Nasal cavity respiratory epithelium epithelial cell of viscerocranial mucosa (primary cell): ENCODE measurements around the gene RAB3A. TPM values are rescaled to one million over a fixed set of nuclear protein-coding genes. Genes with fewer than 3 reads are reported as not detected.

Experiments
- total RNA-seq: library from RNA; depleted of rRNA; stranded (reverse); fragments of >200 nt; gene quantifications from 2 replicates; pipeline ENCODE4 v1.2.3, GENCODE V29; 2014

RAB3A gene
- total RNA-seq = under 0.01 and 1.4 TPM in 2 replicates

GRCh38 chr19:18203863-18204393, at the start of gene RAB3A:
RAB3A (minus strand) TSS chr19:18204042; CDS start chr19:18202740, 1,302 bp downstream.

GRCh38 chr19:18225702-18226468, 22.0 kb upstream of the RAB3A start, which contains the start of gene PDE4C:
PDE4C (minus strand) TSS chr19:18226438; CDS start chr19:18226415, 23 bp downstream.

GRCh38 chr19:18192673-18193387, 11.0 kb downstream of the RAB3A start, which contains the start of gene MPV17L2:
MPV17L2 (plus strand) TSS chr19:18193218; CDS start chr19:18193282, 64 bp downstream.

GRCh38 chr19:18173572-18174288, 30.1 kb downstream of the RAB3A start, which contains the start of gene IFI30:
IFI30 (plus strand) TSS chr19:18173813; CDS start chr19:18173842, 29 bp downstream.

GRCh38 chr19:18152817-18153555, 50.9 kb downstream of the RAB3A start, which contains the start of gene PIK3R2:
PIK3R2 (plus strand) TSS chr19:18153163; CDS start chr19:18155880, 2,717 bp downstream.

Other genes with a start within 250 kb of the RAB3A start
- under 0.01 and 0.14 TPM in 2 replicates for gene KCNN1, start 236.9 kb downstream of the RAB3A start, total RNA-seq
- gene ARRDC2, start 195.9 kb downstream of the RAB3A start, total RNA-seq = 6.2 and 8.4 TPM in 2 replicates
- under 0.01 TPM in 1 of 2 replicates, not detected in the other for gene IL12RB1, start 117.1 kb downstream of the RAB3A start, total RNA-seq
- gene MAST3, start 106.3 kb downstream of the RAB3A start, total RNA-seq = 1.7 and 5.1 TPM in 2 replicates
- 8.2 and 46.5 TPM in 2 replicates for gene PIK3R2, start 50.9 kb downstream of the RAB3A start, total RNA-seq
- 28.7 and 36.9 TPM in 2 replicates for gene IFI30, start 30.2 kb downstream of the RAB3A start, total RNA-seq
- 8.8 and 21.9 TPM in 2 replicates for gene MPV17L2, start 10.8 kb downstream of the RAB3A start, total RNA-seq
- gene PDE4C, start 22.4 kb upstream of the RAB3A start, total RNA-seq = under 0.01 and 0.14 TPM in 2 replicates
- 0.36 TPM in 1 of 2 replicates, not detected in the other for gene IQCN, start 70.4 kb upstream of the RAB3A start, total RNA-seq
- 129 and 153 TPM in 2 replicates for gene JUND, start 77.6 kb upstream of the RAB3A start, total RNA-seq
- gene LSM4, start 119.0 kb upstream of the RAB3A start, total RNA-seq = 114 and 182 TPM in 2 replicates
- 15.3 and 17.4 TPM in 2 replicates for gene PGPEP1, start 136.6 kb upstream of the RAB3A start, total RNA-seq
- gene GDF15, start 182.1 kb upstream of the RAB3A start, total RNA-seq = 172 and 183 TPM in 2 replicates
- 0.07 TPM in 1 of 2 replicates, not detected in the other for gene LRRC25, start 193.6 kb upstream of the RAB3A start, total RNA-seq
- 13.7 and 17.4 TPM in 2 replicates for gene SSBP4, start 215.4 kb upstream of the RAB3A start, total RNA-seq
- gene ISYNA1, start 234.1 kb upstream of the RAB3A start, total RNA-seq = 18.8 and 40.4 TPM in 2 replicates